ENCODE measurements around the gene NET1. TPM values are rescaled to one million over a fixed set of nuclear protein-coding genes. Genes with fewer than 3 reads are reported as not detected.

Gene NET1, protein sequence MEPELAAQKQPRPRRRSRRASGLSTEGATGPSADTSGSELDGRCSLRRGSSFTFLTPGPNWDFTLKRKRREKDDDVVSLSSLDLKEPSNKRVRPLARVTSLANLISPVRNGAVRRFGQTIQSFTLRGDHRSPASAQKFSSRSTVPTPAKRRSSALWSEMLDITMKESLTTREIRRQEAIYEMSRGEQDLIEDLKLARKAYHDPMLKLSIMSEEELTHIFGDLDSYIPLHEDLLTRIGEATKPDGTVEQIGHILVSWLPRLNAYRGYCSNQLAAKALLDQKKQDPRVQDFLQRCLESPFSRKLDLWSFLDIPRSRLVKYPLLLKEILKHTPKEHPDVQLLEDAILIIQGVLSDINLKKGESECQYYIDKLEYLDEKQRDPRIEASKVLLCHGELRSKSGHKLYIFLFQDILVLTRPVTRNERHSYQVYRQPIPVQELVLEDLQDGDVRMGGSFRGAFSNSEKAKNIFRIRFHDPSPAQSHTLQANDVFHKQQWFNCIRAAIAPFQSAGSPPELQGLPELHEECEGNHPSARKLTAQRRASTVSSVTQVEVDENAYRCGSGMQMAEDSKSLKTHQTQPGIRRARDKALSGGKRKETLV
- 7.8 and 10.7 TPM in 2 replicates for total RNA-seq

DNA sequence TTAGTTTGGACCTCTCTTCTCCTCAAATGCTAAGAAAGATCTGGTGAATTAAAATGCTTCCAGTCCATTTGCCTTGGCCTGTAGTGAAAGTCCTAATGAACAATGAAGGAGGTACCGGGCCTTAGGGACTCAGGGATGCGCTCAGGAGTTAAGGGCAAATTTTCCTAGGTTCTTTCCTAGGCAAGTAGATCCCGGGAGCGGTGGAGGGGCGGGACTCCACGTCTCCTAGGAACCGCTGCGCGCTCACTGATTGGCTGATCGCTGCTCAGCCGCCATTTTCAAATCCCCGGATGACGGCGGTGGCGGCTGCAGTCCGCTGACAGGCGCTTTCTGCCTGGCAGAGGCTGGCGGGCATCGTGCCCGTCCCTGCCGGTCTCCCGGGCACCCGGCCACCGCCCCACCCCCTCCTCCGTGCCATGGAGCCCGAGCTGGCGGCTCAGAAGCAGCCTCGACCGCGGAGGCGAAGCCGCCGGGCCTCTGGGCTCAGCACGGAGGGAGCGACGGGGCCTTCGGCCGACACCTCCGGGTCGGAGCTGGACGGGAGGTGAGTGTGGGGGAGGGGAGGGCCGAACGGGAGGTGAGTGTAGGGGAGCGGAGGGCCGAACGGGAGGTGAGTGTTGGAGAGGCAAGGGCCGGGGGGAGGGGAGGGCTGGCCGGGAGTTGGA, at the start of gene NET1:
Gene NET1, plus strand, starts transcription at position 281 of the 665 bp plus-strand sequence. Its CDS starts 136 bp downstream, at position 417.

DNA sequence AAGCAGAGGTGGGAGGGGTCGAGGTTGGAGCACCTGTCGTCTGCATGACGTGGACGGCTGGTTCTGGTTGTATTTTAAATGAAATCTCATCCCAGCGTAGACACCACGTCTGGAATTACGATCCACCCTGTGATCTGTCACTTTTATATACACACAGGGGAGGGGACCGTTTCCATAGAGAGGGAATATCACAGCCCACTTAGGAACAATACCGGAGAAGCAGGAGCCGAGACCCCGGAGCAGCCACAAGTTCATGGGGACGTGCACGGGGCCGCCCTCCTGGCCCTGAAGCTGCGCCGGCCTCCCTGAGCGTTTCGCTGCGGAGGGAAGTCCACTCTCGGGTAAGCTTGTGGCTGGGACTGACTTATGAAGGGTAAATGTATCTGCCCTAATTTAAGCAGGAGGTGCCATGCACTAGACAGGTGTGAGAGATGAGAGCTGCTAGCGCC, 47.4 kb upstream of the NET1 start, which contains the start of gene UCN3:
Gene UCN3, plus strand, starts transcription at position 77 of the 449 bp plus-strand sequence. CDS start 8,755 bp downstream, outside the sequence.

DNA sequence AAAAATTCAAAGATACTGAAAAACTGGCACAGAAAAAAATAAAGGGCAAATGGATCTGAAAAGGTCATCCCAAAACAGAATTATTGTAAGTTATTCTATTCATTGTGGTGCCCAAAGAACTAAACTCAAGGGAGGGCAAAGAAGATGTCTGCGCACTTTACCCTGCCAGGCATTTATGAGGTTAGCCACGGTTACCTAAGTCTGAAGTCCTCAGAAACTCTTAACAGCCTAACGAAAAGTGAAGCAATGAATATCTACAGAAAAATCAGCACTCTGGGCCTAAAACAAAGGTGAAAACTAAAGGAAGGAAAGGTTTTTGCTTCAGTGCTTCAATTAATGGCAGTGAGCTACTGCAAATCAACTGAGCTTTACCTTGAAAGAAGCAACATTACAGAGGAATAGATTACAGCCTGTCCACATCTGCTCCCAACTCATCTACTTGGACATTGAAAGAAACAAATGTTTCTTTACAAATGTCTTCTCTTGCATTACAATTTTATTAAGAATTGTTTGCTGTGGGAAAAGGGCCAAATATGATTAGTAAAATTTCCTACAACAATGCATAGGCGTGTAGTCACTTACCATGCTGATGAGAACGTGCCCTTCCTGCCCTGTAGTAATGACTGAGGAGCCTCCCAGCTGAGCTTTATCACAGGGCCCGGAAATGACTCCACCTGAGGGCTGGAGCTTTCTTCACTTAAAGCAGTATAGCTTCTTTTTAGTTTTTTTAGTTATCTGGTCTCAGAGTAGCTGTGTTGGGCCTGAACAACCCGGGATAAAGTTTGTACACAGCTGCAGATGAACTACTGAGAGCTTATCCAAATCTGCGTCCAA, 7.9 kb upstream of the NET1 start, which contains the start of gene TUBAL3:
Gene TUBAL3, minus strand, starts transcription at position 621 of the 834 bp plus-strand sequence. Its CDS starts 36 bp downstream, at position 585.

DNA sequence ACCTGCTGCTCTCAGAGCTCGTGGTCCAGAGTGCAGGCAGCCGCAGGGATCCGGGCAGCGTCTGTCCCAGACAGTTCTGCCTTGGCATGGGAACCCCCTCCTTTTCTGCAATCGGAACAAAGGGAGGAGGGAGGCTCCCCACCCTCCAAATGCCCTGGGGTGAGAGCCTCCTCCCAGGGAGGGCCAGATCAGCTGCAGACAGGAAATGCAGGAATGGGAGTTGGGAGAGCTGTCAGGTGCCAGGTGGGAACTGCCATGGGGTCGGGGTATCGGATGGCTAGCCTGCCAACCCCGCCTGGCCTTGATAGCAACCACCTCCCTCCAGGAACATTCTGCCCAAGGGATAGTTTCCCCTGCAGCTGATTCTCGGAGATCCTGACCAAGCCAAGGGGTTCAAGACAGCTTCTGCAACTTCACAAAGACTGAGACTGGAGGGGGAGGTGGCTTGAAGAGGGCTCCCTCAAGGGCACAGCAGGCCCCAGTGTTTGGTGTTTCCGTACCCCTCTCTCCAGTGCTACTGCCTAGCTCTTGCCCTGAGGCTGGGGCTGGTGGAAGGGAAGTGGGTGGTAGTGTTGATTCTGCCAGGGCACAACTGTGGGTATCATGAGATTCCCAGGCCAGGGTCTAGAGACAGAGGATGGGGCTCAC, 87.3 kb downstream of the NET1 start, which contains the start of gene CALML5:
Gene CALML5, minus strand, starts transcription at position 78 of the 648 bp plus-strand sequence. CDS start 132 bp downstream, outside the sequence.

Other genes starting within 250 kb of the NET1 start
- not detected in 2 replicates for gene AKR1C8, start 227.4 kb upstream of the NET1 start, total RNA-seq
- gene AKR1C4, start 215.7 kb upstream of the NET1 start, total RNA-seq = not detected in 2 replicates
- gene UCN3, start 47.6 kb upstream of the NET1 start, total RNA-seq = not detected in 2 replicates
- gene TUBAL3, start 7.7 kb upstream of the NET1 start, total RNA-seq = not detected in 2 replicates
- gene CALML5, start 87.0 kb downstream of the NET1 start, total RNA-seq = not detected in 2 replicates
- not detected in 2 replicates for gene CALML3, start 112.4 kb downstream of the NET1 start, total RNA-seq

Measured in cardiac atrium fibroblast (primary cell).